SK-N-SH (cell line): ENCODE measurements around the gene TBKBP1.

Experiments used
- EZH2phosphoT487 ChIP-seq: fragments of 200-600 bp; sonication (generic); IDR thresholded peaks from 2 replicates; pipeline ENCODE4 v1.6.1; 2017; ENCODE audit warnings: low read depth, mixed run types, mild to moderate bottlenecking, antibody characterized with exemption, moderate library complexity, borderline replicate concordance
- FOSL2 ChIP-seq: IDR thresholded peaks from 2 replicates; pipeline ENCODE4 v1.4.0; 2012; ENCODE audit warnings: low read depth, mild to moderate bottlenecking, moderate library complexity, borderline replicate concordance
- FOXM1 ChIP-seq: IDR thresholded peaks from 2 replicates; pipeline ENCODE4 v1.4.0; 2012; ENCODE audit warnings: low read depth, mild to moderate bottlenecking
- GABPA ChIP-seq: IDR thresholded peaks from 2 replicates; pipeline ENCODE4 v1.4.0; 2012; ENCODE audit warnings: low read depth, mild to moderate bottlenecking
- RAD21 ChIP-seq: IDR thresholded peaks from 2 replicates; pipeline ENCODE4 v1.6.1; 2012; ENCODE audit warnings: mild to moderate bottlenecking, low read length
- RFX5 ChIP-seq: IDR thresholded peaks from 2 replicates; pipeline ENCODE4 v1.6.1; 2012; ENCODE audit warnings: mild to moderate bottlenecking, improper control_type of control experiment, low read length
- TAF1 ChIP-seq: IDR thresholded peaks from 2 replicates; pipeline ENCODE4 v1.6.1; 2012; ENCODE audit warnings: low read depth, mild to moderate bottlenecking, low read length, moderate library complexity, borderline replicate concordance
- TEAD4 ChIP-seq: IDR thresholded peaks from 2 replicates; pipeline ENCODE4 v1.4.0; 2012; ENCODE audit warnings: mild to moderate bottlenecking, borderline replicate concordance; ENCODE audit not compliant: insufficient read depth
- YY1 ChIP-seq: IDR thresholded peaks from 2 replicates; pipeline ENCODE4 v1.4.0; 2012; ENCODE audit warnings: low read depth, mild to moderate bottlenecking
- TF ChIP-seq, protein P1 (sequence below): fragments of 200-600 bp; sonication (generic); IDR thresholded peaks from 2 replicates; pipeline ENCODE4 v1.6.1; 2017; ENCODE audit warnings: antibody characterized with exemption, mild to moderate bottlenecking, moderate library complexity
- TF ChIP-seq, protein P2 (sequence below): fragments of 150-350 bp; IDR thresholded peaks from 2 replicates; pipeline ENCODE4 v1.6.1; 2017; ENCODE audit warnings: antibody characterized with exemption, low read length, low read depth, borderline replicate concordance
- TF ChIP-seq, protein P3 (sequence below): IDR thresholded peaks from 2 replicates; pipeline ENCODE4 v1.4.0; 2012; ENCODE audit warnings: low read depth

DNA sequence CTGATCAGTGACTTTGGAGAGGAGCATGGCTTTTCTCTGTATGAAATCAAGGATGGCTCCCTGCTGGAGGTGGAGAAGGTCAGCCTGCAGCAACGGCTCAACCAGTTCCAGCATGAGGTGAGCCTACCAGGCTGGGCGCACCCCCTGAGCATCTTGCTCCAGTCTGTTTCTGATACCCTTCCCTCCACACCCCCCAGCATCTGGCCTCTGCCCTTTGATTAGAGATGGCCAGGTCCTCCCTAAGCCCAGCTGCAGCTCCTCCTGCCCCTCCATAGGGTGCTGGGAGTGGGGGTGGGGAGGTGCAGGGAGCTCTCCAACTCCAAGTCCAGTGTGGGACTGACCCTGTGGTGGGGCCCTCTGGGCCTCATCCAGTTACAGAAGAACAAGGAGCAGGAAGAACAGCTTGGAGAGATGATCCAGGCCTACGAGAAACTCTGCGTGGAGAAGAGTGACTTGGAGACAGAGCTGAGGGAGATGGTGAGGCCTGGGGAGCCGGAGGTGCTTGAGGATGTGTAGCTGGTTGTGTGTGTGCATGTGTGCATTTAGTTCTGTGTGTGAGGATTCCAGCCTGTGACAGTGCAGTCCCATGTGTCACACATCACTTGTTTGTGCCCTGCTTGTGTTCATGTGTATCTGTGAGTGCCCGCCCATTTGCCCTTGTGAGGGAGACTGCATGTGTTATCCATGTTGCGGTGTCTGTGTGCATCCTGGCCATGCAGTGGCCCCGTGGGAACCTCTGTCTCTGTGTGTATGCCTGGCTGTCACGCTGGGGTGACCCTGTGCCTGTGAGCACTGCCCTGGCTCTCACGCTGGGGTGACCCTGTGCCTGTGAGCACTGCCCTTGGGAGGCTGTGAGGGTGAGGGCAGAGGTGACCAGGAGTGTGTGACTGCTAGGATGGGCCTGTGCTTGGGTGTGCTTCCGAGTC is 3.0 kb downstream of the TBKBP1 start:
- TF ChIP-seq, protein P1, sequence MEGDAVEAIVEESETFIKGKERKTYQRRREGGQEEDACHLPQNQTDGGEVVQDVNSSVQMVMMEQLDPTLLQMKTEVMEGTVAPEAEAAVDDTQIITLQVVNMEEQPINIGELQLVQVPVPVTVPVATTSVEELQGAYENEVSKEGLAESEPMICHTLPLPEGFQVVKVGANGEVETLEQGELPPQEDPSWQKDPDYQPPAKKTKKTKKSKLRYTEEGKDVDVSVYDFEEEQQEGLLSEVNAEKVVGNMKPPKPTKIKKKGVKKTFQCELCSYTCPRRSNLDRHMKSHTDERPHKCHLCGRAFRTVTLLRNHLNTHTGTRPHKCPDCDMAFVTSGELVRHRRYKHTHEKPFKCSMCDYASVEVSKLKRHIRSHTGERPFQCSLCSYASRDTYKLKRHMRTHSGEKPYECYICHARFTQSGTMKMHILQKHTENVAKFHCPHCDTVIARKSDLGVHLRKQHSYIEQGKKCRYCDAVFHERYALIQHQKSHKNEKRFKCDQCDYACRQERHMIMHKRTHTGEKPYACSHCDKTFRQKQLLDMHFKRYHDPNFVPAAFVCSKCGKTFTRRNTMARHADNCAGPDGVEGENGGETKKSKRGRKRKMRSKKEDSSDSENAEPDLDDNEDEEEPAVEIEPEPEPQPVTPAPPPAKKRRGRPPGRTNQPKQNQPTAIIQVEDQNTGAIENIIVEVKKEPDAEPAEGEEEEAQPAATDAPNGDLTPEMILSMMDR = no peak
- no peak for TF ChIP-seq FOXM1
- TF ChIP-seq, protein P2, sequence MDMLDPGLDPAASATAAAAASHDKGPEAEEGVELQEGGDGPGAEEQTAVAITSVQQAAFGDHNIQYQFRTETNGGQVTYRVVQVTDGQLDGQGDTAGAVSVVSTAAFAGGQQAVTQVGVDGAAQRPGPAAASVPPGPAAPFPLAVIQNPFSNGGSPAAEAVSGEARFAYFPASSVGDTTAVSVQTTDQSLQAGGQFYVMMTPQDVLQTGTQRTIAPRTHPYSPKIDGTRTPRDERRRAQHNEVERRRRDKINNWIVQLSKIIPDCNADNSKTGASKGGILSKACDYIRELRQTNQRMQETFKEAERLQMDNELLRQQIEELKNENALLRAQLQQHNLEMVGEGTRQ = no peak
- TF ChIP-seq RAD21 = no peak
- no peak for TF ChIP-seq TAF1
- TF ChIP-seq GABPA = no peak
- TF ChIP-seq FOSL2 = no peak
- no peak for TF ChIP-seq EZH2phosphoT487
- TF ChIP-seq RFX5 = no peak
- TF ChIP-seq, protein P3, sequence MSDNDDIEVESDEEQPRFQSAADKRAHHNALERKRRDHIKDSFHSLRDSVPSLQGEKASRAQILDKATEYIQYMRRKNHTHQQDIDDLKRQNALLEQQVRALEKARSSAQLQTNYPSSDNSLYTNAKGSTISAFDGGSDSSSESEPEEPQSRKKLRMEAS = no peak
- TF ChIP-seq YY1 = no peak
- no peak for TF ChIP-seq TEAD4
